HL-60 (cell line): Measurements from ENCODE around the gene AGAP5.
A peak's percentile ranks its signal among the peaks of the same experiment; 100 is the strongest.
"Not testable (repeated sequence)": the region's sequence is repeated elsewhere in the genome, so short reads cannot be mapped to it uniquely, and the experiment has no call there.

ENCODE experiments used
- DNase-seq, 2 experiments: peaks; one replicate each; pipeline ENCODE4 v3.0.0-alpha.2; 2010 to 2020; ENCODE audit warnings: low read depth in 1 of 2, low spot score in 1 of 2
- H3K27ac ChIP-seq: fragments of 250-450 bp; sonication (Bioruptor Pico); replicated peaks from 2 replicates; pipeline ENCODE4 v1.5.1; 2020; ENCODE audit warnings: mild to moderate bottlenecking, moderate library complexity
- H3K27me3 ChIP-seq: fragments of 250-450 bp; sonication (Bioruptor Pico); 2 replicates; pipeline ENCODE4 v1.5.1; 2021; ENCODE audit warnings: mild to moderate bottlenecking, moderate library complexity; ENCODE audit not compliant: insufficient read depth, poor library complexity, severe bottlenecking
- H3K4me3 ChIP-seq: replicated peaks from 2 replicates; pipeline ENCODE4 v1.5.1; 2011; ENCODE audit warnings: mild to moderate bottlenecking, control low read depth, low read length; ENCODE audit not compliant: insufficient read depth
- CTCF ChIP-seq: IDR thresholded peaks from one replicate; pipeline ENCODE4 v1.5.1; 2011; ENCODE audit warnings: low read length, control low read depth, inconsistent platforms; ENCODE audit not compliant: insufficient read depth
- GABPA ChIP-seq: IDR thresholded peaks from 2 replicates; pipeline ENCODE4 v1.6.1; 2012; ENCODE audit warnings: low read depth
- POLR2AphosphoS5 ChIP-seq: IDR thresholded peaks from 2 replicates; pipeline ENCODE4 v1.6.1; 2012; ENCODE audit warnings: low read depth
- REST ChIP-seq: IDR thresholded peaks from 2 replicates; pipeline ENCODE4 v1.6.1; 2012; ENCODE audit warnings: low read depth; ENCODE audit not compliant: insufficient replicate concordance
- SPI1 ChIP-seq: IDR thresholded peaks from 2 replicates; pipeline ENCODE4 v1.6.1; 2012; ENCODE audit warnings: low read depth, mild to moderate bottlenecking, borderline replicate concordance

AGAP5 gene

GRCh38 chr10:73743327-73743904, 45.5 kb upstream of the AGAP5 start:
- H3K4me3 ChIP-seq: peak overlapping the region; percentile 100

GRCh38 chr10:73742454-73742734, 44.5 kb upstream of the AGAP5 start:
- H3K4me3 ChIP-seq: no peak overlapping the region
- no peak for DNase-seq
- no peaks in the 10 kb centered on the region for H3K27me3 ChIP-seq
- no peak overlapping the region for H3K27ac ChIP-seq
- TF ChIP-seq GABPA (no peak), CTCF (no peak), POLR2AphosphoS5 (no peak), SPI1 (no peak), REST (no peak)

More at GRCh38 chr10:73743327-73743904, 45.5 kb upstream of the AGAP5 start:
- DNase-seq: no peak
- no peaks in the 10 kb centered on the region for H3K27me3 ChIP-seq
- peak overlapping the region; percentile 93 for H3K27ac ChIP-seq
- no peak for TF ChIP-seq GABPA

- H3K4me3 ChIP-seq, H3K27ac ChIP-seq, H3K27me3 ChIP-seq, DNase-seq: not testable (repeated sequence)
Observed at GRCh38 chr10:73740501-73741254, 42.8 kb upstream of the AGAP5 start.

- no peak overlapping the region for H3K27ac ChIP-seq
- H3K27me3 ChIP-seq: no peaks in the 10 kb centered on the region
- no peak overlapping the region for H3K4me3 ChIP-seq
- TF ChIP-seq POLR2AphosphoS5 (no peak), CTCF (no peak), REST (no peak), SPI1 (no peak), GABPA (no peak)
- DNase-seq: no peak
Observed at GRCh38 chr10:73734796-73735305, 36.9 kb upstream of the AGAP5 start.
